Immature natural killer cell (primary cell): ENCODE measurements around the gene EDA2R. TPM values are rescaled to one million over a fixed set of nuclear protein-coding genes. Genes with fewer than 3 reads are reported as not detected.

Experiments used
- DNase-seq, 3 donors: peaks; one replicate each; pipeline ENCODE4 v3.0.0; 2022; ENCODE audit warnings: mixed read lengths in 1 of 3
- H3K27ac Mint-ChIP-seq, 6 donors: one replicate each; pipeline ENCODE4 v1.8.0; 2020; ENCODE audit warnings: mixed read lengths in 6 of 6, mild to moderate bottlenecking in 5 of 6, inconsistent platforms in 4 of 6, moderate library complexity in 3 of 6
- H3K27me3 Mint-ChIP-seq, 3 donors: one replicate each; pipeline ENCODE4 v1.8.0; 2020 to 2021; ENCODE audit warnings: low read depth in 3 of 3, mild to moderate bottlenecking in 3 of 3, mixed read lengths in 3 of 3, moderate library complexity in 3 of 3, inconsistent platforms in 1 of 3
- H3K36me3 Mint-ChIP-seq, 3 donors: one replicate each; pipeline ENCODE4 v1.8.0; 2020; ENCODE audit warnings: mixed read lengths in 3 of 3, inconsistent platforms in 2 of 3, mild to moderate bottlenecking in 2 of 3
- H3K4me1 Mint-ChIP-seq, 2 donors: one replicate each; pipeline ENCODE4 v1.8.0; 2020; ENCODE audit warnings: inconsistent platforms in 2 of 2, mild to moderate bottlenecking in 2 of 2, mixed read lengths in 2 of 2, moderate library complexity in 1 of 2
- H3K4me3 Mint-ChIP-seq, 5 donors: one replicate each; pipeline ENCODE4 v1.8.0; 2020; ENCODE audit warnings: mild to moderate bottlenecking in 5 of 5, mixed read lengths in 5 of 5, inconsistent platforms in 3 of 5, moderate library complexity in 3 of 5
- H3K9me3 Mint-ChIP-seq, 6 donors: one replicate each; pipeline ENCODE4 v1.8.0; 2020; ENCODE audit warnings: mild to moderate bottlenecking in 6 of 6, mixed read lengths in 6 of 6, inconsistent platforms in 4 of 6, moderate library complexity in 3 of 6
- polyA plus RNA-seq, 3 donors: library from polyadenylated mRNA; unstranded; fragments of 300-500 nt; fragmentation: Illumina TruSeq; gene quantifications; one replicate each; pipeline ENCODE4 v1.2.3, GENCODE V29; 2021

EDA2R gene
- polyA plus RNA-seq = not detected

- Mint-ChIP-seq H3K27me3 (peaks cover 1 to 2% (median 2%) of the 10 kb centered on the region in 3 donors), H3K36me3 (no peaks in the 10 kb centered on the region), H3K4me1 (peaks cover 6 to 11% of the 10 kb centered on the region in 2 donors), H3K9me3 (peaks cover 0 to 2% (median 0%) of the 10 kb centered on the region in 6 donors), H3K4me3 (peak within 1 kb of the TSS; percentile 45 to 78 (median 59)), H3K27ac (peak within 1 kb of the TSS in 1 of 6 donors; percentile 59)
- peak in 2 of 3 donors; percentile 1 to 10 for DNase-seq
These were observed at the start of gene EDA2R for GRCh38 chrX:66638591-66639500. Gene EDA2R (minus strand): TSS chrX:66639078. CDS start chrX:66616020, 23,058 bp downstream.

- peaks cover 0 to 2% (median 0%) of the 10 kb centered on the region in 6 donors for H3K9me3 Mint-ChIP-seq
- H3K4me3 Mint-ChIP-seq = no peak overlapping the region
These were observed 45.3 kb upstream of the EDA2R start for GRCh38 chrX:66684196-66684595.

GRCh38 chrX:66680451-66680850 lies 41.6 kb upstream of the EDA2R start:
- no peak for DNase-seq
- H3K9me3 Mint-ChIP-seq = no peaks in the 10 kb centered on the region
- no peak overlapping the region for H3K27ac Mint-ChIP-seq
- peaks cover 3 to 8% (median 5%) of the 10 kb centered on the region in 3 donors for H3K27me3 Mint-ChIP-seq
- H3K36me3 Mint-ChIP-seq = peaks cover 0 to 2% (median 0%) of the 10 kb centered on the region in 3 donors
- no peaks in the 10 kb centered on the region for H3K4me1 Mint-ChIP-seq
- H3K4me3 Mint-ChIP-seq = no peak overlapping the region

More at GRCh38 chrX:66684196-66684595, 45.3 kb upstream of the EDA2R start:
- no peak for DNase-seq
- H3K27me3 Mint-ChIP-seq = peaks cover 0 to 2% (median 0%) of the 10 kb centered on the region in 3 donors
- H3K4me1 Mint-ChIP-seq = no peaks in the 10 kb centered on the region
- H3K36me3 Mint-ChIP-seq = peaks cover 0 to 2% (median 0%) of the 10 kb centered on the region in 3 donors
- H3K27ac Mint-ChIP-seq = no peak overlapping the region

GRCh38 chrX:66677430-66677829 lies 38.6 kb upstream of the EDA2R start:
- peaks cover 0 to 2% (median 0%) of the 10 kb centered on the region in 3 donors for H3K36me3 Mint-ChIP-seq
- no peaks in the 10 kb centered on the region for H3K4me1 Mint-ChIP-seq

GRCh38 chrX:66676990-66677389 lies 38.1 kb upstream of the EDA2R start:
- Mint-ChIP-seq H3K27me3 (peaks cover 3 to 9% (median 5%) of the 10 kb centered on the region in 3 donors), H3K36me3 (peaks cover 0 to 2% (median 0%) of the 10 kb centered on the region in 3 donors), H3K9me3 (no peaks in the 10 kb centered on the region), H3K4me1 (no peaks in the 10 kb centered on the region), H3K4me3 (no peak overlapping the region), H3K27ac (no peak overlapping the region)
- no peak for DNase-seq

More at GRCh38 chrX:66677430-66677829, 38.6 kb upstream of the EDA2R start:
- H3K27ac Mint-ChIP-seq = no peak overlapping the region
- H3K4me3 Mint-ChIP-seq = no peak overlapping the region
- no peaks in the 10 kb centered on the region for H3K9me3 Mint-ChIP-seq
- DNase-seq = no peak
- H3K27me3 Mint-ChIP-seq = peaks cover 3 to 9% (median 5%) of the 10 kb centered on the region in 3 donors

- Mint-ChIP-seq H3K36me3 (peaks cover 0 to 2% (median 0%) of the 10 kb centered on the region in 3 donors), H3K4me3 (no peak overlapping the region), H3K27me3 (peaks cover 3 to 9% (median 5%) of the 10 kb centered on the region in 3 donors), H3K9me3 (no peaks in the 10 kb centered on the region), H3K4me1 (no peaks in the 10 kb centered on the region), H3K27ac (no peak overlapping the region)
- no peak for DNase-seq
These were observed 37.5 kb upstream of the EDA2R start for GRCh38 chrX:66676413-66676812.

GRCh38 chrX:66675541-66675940 lies 36.7 kb upstream of the EDA2R start:
- no peak overlapping the region for H3K27ac Mint-ChIP-seq
- H3K9me3 Mint-ChIP-seq = peaks cover 0 to 2% (median 0%) of the 10 kb centered on the region in 6 donors
- no peak overlapping the region for H3K4me3 Mint-ChIP-seq
- no peaks in the 10 kb centered on the region for H3K4me1 Mint-ChIP-seq
- peaks cover 0 to 2% (median 0%) of the 10 kb centered on the region in 3 donors for H3K36me3 Mint-ChIP-seq
- peaks cover 3 to 9% (median 6%) of the 10 kb centered on the region in 3 donors for H3K27me3 Mint-ChIP-seq
- DNase-seq = no peak

GRCh38 chrX:66674506-66674905 lies 35.6 kb upstream of the EDA2R start:
- no peak for DNase-seq
- Mint-ChIP-seq H3K36me3 (peaks cover 0 to under 1% (median 0%) of the 10 kb centered on the region in 3 donors), H3K27me3 (peaks cover 3 to 8% (median 7%) of the 10 kb centered on the region in 3 donors), H3K27ac (no peak overlapping the region), H3K4me1 (no peaks in the 10 kb centered on the region), H3K9me3 (peaks cover 0 to 2% (median 0%) of the 10 kb centered on the region in 6 donors), H3K4me3 (no peak overlapping the region)

GRCh38 chrX:66672106-66672505 lies 33.2 kb upstream of the EDA2R start:
- no peaks in the 10 kb centered on the region for H3K4me1 Mint-ChIP-seq
- no peak overlapping the region for H3K27ac Mint-ChIP-seq
- H3K4me3 Mint-ChIP-seq = no peak overlapping the region
- H3K36me3 Mint-ChIP-seq = no peaks in the 10 kb centered on the region
- peaks cover 0 to 2% (median 0%) of the 10 kb centered on the region in 6 donors for H3K9me3 Mint-ChIP-seq
- peaks cover 2 to 4% (median 3%) of the 10 kb centered on the region in 3 donors for H3K27me3 Mint-ChIP-seq
- no peak for DNase-seq

GRCh38 chrX:66654411-66654810 lies 15.5 kb upstream of the EDA2R start:
- H3K4me1 Mint-ChIP-seq = no peaks in the 10 kb centered on the region
- peaks cover 1 to 15% (median 3%) of the 10 kb centered on the region in 3 donors for H3K27me3 Mint-ChIP-seq
- H3K27ac Mint-ChIP-seq = no peak overlapping the region
- DNase-seq = no peak
- no peak overlapping the region for H3K4me3 Mint-ChIP-seq
- H3K9me3 Mint-ChIP-seq = peaks cover 0 to 2% (median 0%) of the 10 kb centered on the region in 6 donors
- no peaks in the 10 kb centered on the region for H3K36me3 Mint-ChIP-seq

- H3K36me3 Mint-ChIP-seq = no peaks in the 10 kb centered on the region
- H3K9me3 Mint-ChIP-seq = peaks cover 0 to 1% (median 0%) of the 10 kb centered on the region in 6 donors
- no peak overlapping the region for H3K27ac Mint-ChIP-seq
- DNase-seq = no peak
- no peak overlapping the region for H3K4me3 Mint-ChIP-seq
- peaks cover 6 to 11% of the 10 kb centered on the region in 2 donors for H3K4me1 Mint-ChIP-seq
- peaks cover 3 to 7% (median 6%) of the 10 kb centered on the region in 3 donors for H3K27me3 Mint-ChIP-seq
These were observed 3.5 kb downstream of the EDA2R start for GRCh38 chrX:66635360-66635759.

GRCh38 chrX:66634272-66634671 lies 4.6 kb downstream of the EDA2R start:
- no peak overlapping the region for H3K4me3 Mint-ChIP-seq
- peaks cover 4 to 8% of the 10 kb centered on the region in 2 donors for H3K4me1 Mint-ChIP-seq
- peaks cover 0 to 1% (median 0%) of the 10 kb centered on the region in 6 donors for H3K9me3 Mint-ChIP-seq
- H3K27me3 Mint-ChIP-seq = peaks cover 5 to 10% (median 6%) of the 10 kb centered on the region in 3 donors
- H3K36me3 Mint-ChIP-seq = no peaks in the 10 kb centered on the region
- H3K27ac Mint-ChIP-seq = no peak overlapping the region
- DNase-seq = no peak

GRCh38 chrX:66633541-66633940 lies 5.3 kb downstream of the EDA2R start:
- peaks cover 5 to 8% (median 6%) of the 10 kb centered on the region in 3 donors for H3K27me3 Mint-ChIP-seq
- H3K9me3 Mint-ChIP-seq = peaks cover 0 to 1% (median 0%) of the 10 kb centered on the region in 6 donors
- no peak overlapping the region for H3K27ac Mint-ChIP-seq
- H3K4me3 Mint-ChIP-seq = no peak overlapping the region
- no peaks in the 10 kb centered on the region for H3K36me3 Mint-ChIP-seq
- H3K4me1 Mint-ChIP-seq = peaks cover 1 to 3% of the 10 kb centered on the region in 2 donors
- no peak for DNase-seq

GRCh38 chrX:66632981-66633380 lies 5.9 kb downstream of the EDA2R start:
- Mint-ChIP-seq H3K4me1 (no peaks in the 10 kb centered on the region), H3K27ac (no peak overlapping the region), H3K36me3 (no peaks in the 10 kb centered on the region), H3K9me3 (peaks cover 0 to 1% (median 0%) of the 10 kb centered on the region in 6 donors), H3K27me3 (peaks cover 5 to 8% (median 6%) of the 10 kb centered on the region in 3 donors), H3K4me3 (no peak overlapping the region)
- DNase-seq = no peak
